Type B pancreatic cell (in vitro differentiated cells): ENCODE data around the gene PPWD1. TPM values are rescaled to one million over a fixed set of nuclear protein-coding genes. Genes with fewer than 3 reads are reported as not detected.

Source experiments
- DNase-seq: peaks from one replicate; pipeline ENCODE4 v3.0.0; 2021; ENCODE audit warnings: mixed read lengths; ENCODE audit not compliant: unreplicated experiment; ENCODE audit errors: extremely low spot score
- H3K27ac Mint-ChIP-seq: 2 replicates; pipeline ENCODE4 v1.8.0; 2021; ENCODE audit warnings: mild to moderate bottlenecking, mixed read lengths
- H3K27me3 Mint-ChIP-seq: 2 replicates; pipeline ENCODE4 v1.8.0; 2021; ENCODE audit warnings: mixed read lengths
- H3K36me3 Mint-ChIP-seq: 2 replicates; pipeline ENCODE4 v1.8.0; 2021; ENCODE audit warnings: mixed read lengths
- H3K4me1 Mint-ChIP-seq: one replicate; pipeline ENCODE4 v1.8.0; 2021; ENCODE audit warnings: mixed read lengths; ENCODE audit not compliant: unreplicated experiment
- H3K4me3 Mint-ChIP-seq: 2 replicates; pipeline ENCODE4 v1.8.0; 2021; ENCODE audit warnings: mild to moderate bottlenecking, mixed read lengths
- H3K9me3 Mint-ChIP-seq: 2 replicates; pipeline ENCODE4 v1.8.0; 2021; ENCODE audit warnings: mixed read lengths
- total RNA-seq: library from RNA; stranded (reverse); gene quantifications from 2 replicates; pipeline ENCODE4 v1.2.1, GENCODE V29; 2021; ENCODE audit warnings: low replicate concordance
- TF ChIP-seq, protein P1 (sequence below): fragments of 200-600 bp; sonication (generic); conservative IDR thresholded peaks from 2 replicates; pipeline ENCODE4 v1.5.0; 2021; ENCODE audit warnings: antibody characterized with exemption, mild to moderate bottlenecking

The PPWD1 gene
- total RNA-seq, 1 donor from 2014 or later, result 40.4 TPM

DNA sequence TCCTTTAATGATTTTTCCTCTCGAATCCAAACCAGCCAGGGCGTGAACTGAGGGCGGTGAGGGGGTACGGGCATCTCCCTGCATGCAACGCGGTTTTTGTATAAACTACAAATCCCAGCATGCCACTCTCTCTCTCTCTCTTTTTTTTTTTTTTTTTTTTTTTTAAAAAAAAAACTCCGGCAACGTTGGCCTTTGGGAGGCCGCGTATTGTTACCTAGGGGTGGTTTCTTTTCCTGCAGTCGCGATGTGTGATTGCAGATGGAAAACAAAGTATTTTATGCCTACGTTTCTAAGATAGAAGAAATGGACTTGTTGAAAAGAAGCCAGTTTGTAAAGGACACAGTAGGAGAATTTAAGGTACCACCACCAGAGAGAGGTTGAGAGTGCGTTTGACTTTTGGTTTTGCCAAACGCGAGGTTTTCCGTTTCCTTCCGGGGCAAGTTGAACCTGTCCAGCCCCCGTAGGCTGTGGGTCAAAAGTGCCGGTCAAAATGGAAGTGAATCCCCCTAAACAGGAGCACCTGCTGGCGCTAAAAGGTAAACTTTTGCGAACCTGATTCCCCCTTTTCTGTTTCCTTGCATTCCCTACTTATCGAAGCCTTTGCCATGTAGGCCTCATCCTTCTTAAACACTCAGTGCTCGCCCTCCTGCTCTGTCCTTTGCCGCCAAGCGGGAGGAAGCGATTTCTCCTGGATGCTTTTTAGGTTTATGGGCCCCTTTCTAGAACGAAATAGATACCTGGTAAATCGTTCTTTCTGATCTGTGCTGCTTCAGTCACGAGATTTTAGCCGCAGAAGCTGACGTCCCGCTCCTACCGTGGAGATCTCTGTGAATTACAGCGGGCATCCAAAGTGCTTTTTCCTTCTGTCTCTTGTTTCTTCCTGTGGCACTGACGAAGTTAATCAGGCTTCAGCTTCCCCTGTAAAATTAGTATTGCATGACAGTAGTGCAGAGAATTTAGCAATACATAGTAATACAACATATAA, 61.8 kb downstream of the PPWD1 start, which contains the start of the genes SHLD3 and TRAPPC13:
TSS of gene SHLD3 (plus strand) at position 457 of the 985 bp plus-strand sequence. CDS start 4,561 bp downstream, outside the sequence.
TSS of gene TRAPPC13 (plus strand) at position 457 of the 985 bp plus-strand sequence. CDS start at position 491, 34 bp downstream.
- Mint-ChIP-seq H3K4me3 (peak within 1 kb of the TSS; percentile 98), H3K27ac (peak within 1 kb of the TSS; percentile 96), H3K4me1 (peaks cover 18% of the 10 kb centered on the region), H3K36me3 (peaks cover 3% of the 10 kb centered on the region), H3K27me3 (no peaks in the 10 kb centered on the region), H3K9me3 (no peaks in the 10 kb centered on the region)
- TF ChIP-seq, protein P1, sequence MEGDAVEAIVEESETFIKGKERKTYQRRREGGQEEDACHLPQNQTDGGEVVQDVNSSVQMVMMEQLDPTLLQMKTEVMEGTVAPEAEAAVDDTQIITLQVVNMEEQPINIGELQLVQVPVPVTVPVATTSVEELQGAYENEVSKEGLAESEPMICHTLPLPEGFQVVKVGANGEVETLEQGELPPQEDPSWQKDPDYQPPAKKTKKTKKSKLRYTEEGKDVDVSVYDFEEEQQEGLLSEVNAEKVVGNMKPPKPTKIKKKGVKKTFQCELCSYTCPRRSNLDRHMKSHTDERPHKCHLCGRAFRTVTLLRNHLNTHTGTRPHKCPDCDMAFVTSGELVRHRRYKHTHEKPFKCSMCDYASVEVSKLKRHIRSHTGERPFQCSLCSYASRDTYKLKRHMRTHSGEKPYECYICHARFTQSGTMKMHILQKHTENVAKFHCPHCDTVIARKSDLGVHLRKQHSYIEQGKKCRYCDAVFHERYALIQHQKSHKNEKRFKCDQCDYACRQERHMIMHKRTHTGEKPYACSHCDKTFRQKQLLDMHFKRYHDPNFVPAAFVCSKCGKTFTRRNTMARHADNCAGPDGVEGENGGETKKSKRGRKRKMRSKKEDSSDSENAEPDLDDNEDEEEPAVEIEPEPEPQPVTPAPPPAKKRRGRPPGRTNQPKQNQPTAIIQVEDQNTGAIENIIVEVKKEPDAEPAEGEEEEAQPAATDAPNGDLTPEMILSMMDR, result peak; percentile 46
- peak; percentile 73 for DNase-seq

DNA sequence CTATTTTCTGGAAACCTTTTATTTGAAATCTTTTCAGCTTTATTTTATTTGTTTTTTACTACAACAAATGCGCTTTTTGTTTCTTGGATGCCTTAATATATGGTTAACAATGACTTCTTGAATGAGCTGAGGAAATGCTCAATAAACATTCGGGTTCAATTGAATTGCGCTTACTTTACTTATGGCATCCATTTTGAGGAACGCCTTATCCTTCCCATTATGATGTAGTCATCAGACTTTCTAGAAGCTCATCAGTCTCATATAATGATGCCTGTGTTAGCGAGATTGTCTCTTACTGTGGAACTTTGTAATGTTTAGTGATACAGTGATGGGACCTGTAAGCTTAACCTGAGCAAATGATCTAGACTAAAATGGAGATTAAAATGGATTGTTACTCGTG, 62.6 kb downstream of the PPWD1 start:
- H3K9me3 Mint-ChIP-seq, result no peaks in the 10 kb centered on the region
- no peak for DNase-seq
- H3K4me1 Mint-ChIP-seq, result peaks cover 18% of the 10 kb centered on the region
- peak overlapping the region; percentile 96 for H3K27ac Mint-ChIP-seq
- TF ChIP-seq, protein P1, result no peak
- peak overlapping the region; percentile 98 for H3K4me3 Mint-ChIP-seq
- H3K36me3 Mint-ChIP-seq, result peaks cover 3% of the 10 kb centered on the region
- no peaks in the 10 kb centered on the region for H3K27me3 Mint-ChIP-seq

DNA sequence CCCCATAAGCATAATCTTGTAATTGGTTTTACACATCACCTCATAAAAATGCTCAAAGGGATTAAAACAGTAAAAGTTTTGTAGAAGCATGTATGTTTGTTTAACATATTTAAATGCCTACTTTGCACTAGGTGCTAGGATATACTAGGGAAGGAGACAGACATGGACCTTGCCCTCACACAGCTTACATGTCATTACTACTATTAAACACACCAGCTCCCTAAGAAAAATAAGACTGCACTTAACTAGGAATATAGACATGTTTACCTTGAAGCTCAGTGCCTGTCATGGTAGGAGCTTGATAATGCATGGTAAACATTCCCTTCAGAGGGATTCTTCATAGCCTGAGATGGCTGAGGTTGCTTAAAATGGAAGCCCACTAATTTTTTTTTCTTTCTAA, 67.9 kb downstream of the PPWD1 start:
- H3K27ac Mint-ChIP-seq, result no peak overlapping the region
- TF ChIP-seq, protein P1, result no peak
- H3K4me1 Mint-ChIP-seq, result peaks cover 2% of the 10 kb centered on the region
- no peaks in the 10 kb centered on the region for H3K27me3 Mint-ChIP-seq
- H3K36me3 Mint-ChIP-seq, result peaks cover 8% of the 10 kb centered on the region
- H3K4me3 Mint-ChIP-seq, result no peak overlapping the region
- DNase-seq, result no peak
- H3K9me3 Mint-ChIP-seq, result no peaks in the 10 kb centered on the region

Other genes with a start within 250 kb of the PPWD1 start
- 3.0 and 4.2 TPM in 2 replicates for gene ADAMTS6, start 81.4 kb upstream of the PPWD1 start, total RNA-seq
- 17.6 and 36.9 TPM in 2 replicates for gene CENPK, start 128 bp upstream of the PPWD1 start, total RNA-seq
- gene TRIM23, start 61.0 kb downstream of the PPWD1 start, total RNA-seq, result 10.8 and 16.4 TPM in 2 replicates
- 4.0 and 4.2 TPM in 2 replicates for gene SHLD3, start 61.7 kb downstream of the PPWD1 start, total RNA-seq
- gene TRAPPC13, start 61.7 kb downstream of the PPWD1 start, total RNA-seq, result 13.5 and 18.0 TPM in 2 replicates
- gene SGTB, start 158.8 kb downstream of the PPWD1 start, total RNA-seq, result 4.9 and 10.2 TPM in 2 replicates
- gene NLN, start 158.9 kb downstream of the PPWD1 start, total RNA-seq, result 44.4 and 47.2 TPM in 2 replicates